CD4-positive, alpha-beta T cell (primary cell): Measurements from ENCODE around the gene PARP1. TPM values are rescaled to one million over a fixed set of nuclear protein-coding genes. Genes with fewer than 3 reads are reported as not detected.

Experiments
- ATAC-seq: fragments of 200-7000 bp; cut with Tn5 transposase; one replicate; pipeline ENCODE4 v1.10.0; 2022; ENCODE audit warnings: mild to moderate bottlenecking; ENCODE audit not compliant: poor library complexity
- CTCF ChIA-PET: fragments of 350-600 bp; sonication (Branson Sonifier 250); formaldehyde crosslinking; loops from one replicate; lab custom pipeline; 2021; ENCODE audit warnings: antibody characterized with exemption, inconsistent platforms; lab: Charles Lee
- POLR2A ChIA-PET: fragments of 350-600 bp; sonication (Branson Sonifier 250); formaldehyde crosslinking; loops from one replicate; lab custom pipeline; 2021; ENCODE audit warnings: antibody characterized with exemption, inconsistent platforms; lab: Charles Lee
- DNase-seq, 14 experiments: peaks; one replicate each; pipeline ENCODE4 v3.0.0-alpha.2; 2013 to 2020; ENCODE audit warnings: mixed read lengths in 2 of 14
- H3K27ac ChIP-seq, 2 donors: one replicate each; pipeline versions ENCODE4 v1.5.1 to v1.7.0; 2013; ENCODE audit warnings: low read length in 2 of 2, low read depth in 1 of 2, mild to moderate bottlenecking in 1 of 2
- H3K27me3 ChIP-seq, 2 experiments: 1 replicate in 1 of 2; 2 replicates in 1 of 2; pipeline versions ENCODE4 v1.6.1 to v1.7.0; 2013; ENCODE audit warnings: low read length in 2 of 2, control low read depth in 1 of 2, mild to moderate bottlenecking in 1 of 2, moderate library complexity in 1 of 2; ENCODE audit not compliant: insufficient read depth in 2 of 2, control insufficient read depth in 1 of 2
- H3K36me3 ChIP-seq: one replicate; pipeline ENCODE4 v1.6.1; 2013; ENCODE audit warnings: low read length, control low read depth; ENCODE audit not compliant: insufficient read depth
- H3K4me1 ChIP-seq: one replicate; pipeline ENCODE4 v1.6.1; 2013; ENCODE audit warnings: low read length, control low read depth; ENCODE audit not compliant: insufficient read depth
- H3K4me3 ChIP-seq: one replicate; pipeline ENCODE4 v1.5.1; 2013; ENCODE audit warnings: mild to moderate bottlenecking, low read length, moderate library complexity
- H3K9me3 ChIP-seq, 2 experiments: 1 replicate in 1 of 2; 2 replicates in 1 of 2; pipeline versions ENCODE4 v1.6.1 to v1.7.0; 2013; ENCODE audit warnings: low read length in 2 of 2, mild to moderate bottlenecking in 2 of 2, control low read depth in 1 of 2, moderate library complexity in 1 of 2; ENCODE audit not compliant: control insufficient read depth in 1 of 2, insufficient read depth in 1 of 2
- H3K27ac Mint-ChIP-seq: one replicate; pipeline ENCODE4 v1.8.0; 2020; ENCODE audit warnings: mixed read lengths
- H3K27me3 Mint-ChIP-seq: one replicate; pipeline ENCODE4 v1.8.0; 2021; ENCODE audit warnings: mixed read lengths
- H3K36me3 Mint-ChIP-seq: one replicate; pipeline ENCODE4 v1.8.0; 2021; ENCODE audit warnings: low read depth, mixed read lengths
- H3K4me1 Mint-ChIP-seq: one replicate; pipeline ENCODE4 v1.8.0; 2021; ENCODE audit warnings: low read depth, mixed read lengths
- H3K4me3 Mint-ChIP-seq: one replicate; pipeline ENCODE4 v1.8.0; 2020; ENCODE audit warnings: mild to moderate bottlenecking, mixed read lengths
- H3K9me3 Mint-ChIP-seq: one replicate; pipeline ENCODE4 v1.8.0; 2020; ENCODE audit warnings: mixed read lengths
- CTCF ChIP-seq: fragments of 200-600 bp; IDR thresholded peaks from one replicate; pipeline ENCODE4 v1.8.0; 2022; ENCODE audit warnings: antibody characterized with exemption, mild to moderate bottlenecking
- intact Hi-C, 2 experiments: fragments of 100-400 bp; cut with DNase I in 1 of 2; cut with micrococcal nuclease in 1 of 2; formaldehyde crosslinking; loops; one replicate each; pipeline versions ENCODE4 v1.15.1 to v1.9.0; 2023 to 2025; cut with DNase I, micrococcal nuclease
- total RNA-seq, 174 experiments: library from RNA in 2 of 174; stranded (reverse) in 2 of 174; gene quantifications; one replicate each; pipeline ENCODE4 v1.2.3 and lab custom pipeline; 2021 to 2026

PARP1 gene
- total RNA-seq, 2 experiments from 2014 or later, result 59.3 to 63.6 TPM

GRCh38 chr1:226329237-226329636 lies 78.7 kb downstream of the PARP1 start:
- Histone ChIP-seq H3K36me3 (no peaks in the 10 kb centered on the region), H3K9me3 (no peaks in the 10 kb centered on the region), H3K4me3 (no peak overlapping the region), H3K27ac (no peak overlapping the region), H3K27me3 (no peaks in the 10 kb centered on the region), H3K4me1 (peaks cover 4% of the 10 kb centered on the region)
- Mint-ChIP-seq H3K4me1 (peaks cover 6% of the 10 kb centered on the region), H3K27me3 (peaks cover 5% of the 10 kb centered on the region), H3K4me3 (no peak overlapping the region), H3K36me3 (no peaks in the 10 kb centered on the region), H3K9me3 (no peaks in the 10 kb centered on the region), H3K27ac (no peak overlapping the region)
- POLR2A ChIA-PET, result no interaction called here
- intact Hi-C loops, result no loop called here
- ATAC-seq, result no peak
- CTCF ChIA-PET, result interaction anchor here (1.0 kb wide), 1 partner anchor 205 kb away, joined by 3 read pairs; no protein-coding TSS in a partner anchor
- TF ChIP-seq CTCF, result no peak
- no peak for DNase-seq

GRCh38 chr1:226327761-226328162 lies 80.1 kb downstream of the PARP1 start:
- ATAC-seq (no peak), DNase-seq (no peak)
- Mint-ChIP-seq H3K9me3 (no peaks in the 10 kb centered on the region), H3K36me3 (no peaks in the 10 kb centered on the region), H3K4me1 (no peaks in the 10 kb centered on the region), H3K27me3 (peaks cover 6% of the 10 kb centered on the region), H3K27ac (no peak overlapping the region), H3K4me3 (no peak overlapping the region)
- Histone ChIP-seq H3K27me3 (no peaks in the 10 kb centered on the region), H3K4me3 (no peak overlapping the region), H3K4me1 (no peaks in the 10 kb centered on the region), H3K9me3 (no peaks in the 10 kb centered on the region), H3K27ac (no peak overlapping the region), H3K36me3 (no peaks in the 10 kb centered on the region)
- ChIA-PET POLR2A (no interaction called here), CTCF (interaction anchor here (0.6 kb wide), 1 partner anchor 69 kb away, joined by 3 read pairs; no protein-coding TSS in a partner anchor)
- intact Hi-C loops, result no loop called here
- TF ChIP-seq CTCF, result no peak

GRCh38 chr1:226325178-226325577 lies 82.7 kb downstream of the PARP1 start:
- ChIA-PET POLR2A (no interaction called here), CTCF (interaction anchor here (1.2 kb wide), 1 partner anchor 8 kb away, joined by 3 read pairs; no protein-coding TSS in a partner anchor)
- intact Hi-C loops, result no loop called here
- DNase-seq (no peak), ATAC-seq (no peak)
- Histone ChIP-seq H3K27me3 (no peaks in the 10 kb centered on the region), H3K27ac (no peak overlapping the region), H3K9me3 (no peaks in the 10 kb centered on the region), H3K4me3 (no peak overlapping the region), H3K4me1 (no peaks in the 10 kb centered on the region), H3K36me3 (no peaks in the 10 kb centered on the region)
- Mint-ChIP-seq H3K36me3 (no peaks in the 10 kb centered on the region), H3K4me3 (no peak overlapping the region), H3K27me3 (peaks cover 15% of the 10 kb centered on the region), H3K4me1 (no peaks in the 10 kb centered on the region), H3K27ac (no peak overlapping the region), H3K9me3 (no peaks in the 10 kb centered on the region)
- no peak for TF ChIP-seq CTCF
